NCI-H2227 (cell line): ENCODE results near the gene SREBF1.

ENCODE experiments used
- DNase-seq: peaks from one replicate; lab custom pipeline; 2025; ENCODE audit not compliant: unreplicated experiment; lab: John Stamatoyannopoulos, UW

The SREBF1 gene

DNA sequence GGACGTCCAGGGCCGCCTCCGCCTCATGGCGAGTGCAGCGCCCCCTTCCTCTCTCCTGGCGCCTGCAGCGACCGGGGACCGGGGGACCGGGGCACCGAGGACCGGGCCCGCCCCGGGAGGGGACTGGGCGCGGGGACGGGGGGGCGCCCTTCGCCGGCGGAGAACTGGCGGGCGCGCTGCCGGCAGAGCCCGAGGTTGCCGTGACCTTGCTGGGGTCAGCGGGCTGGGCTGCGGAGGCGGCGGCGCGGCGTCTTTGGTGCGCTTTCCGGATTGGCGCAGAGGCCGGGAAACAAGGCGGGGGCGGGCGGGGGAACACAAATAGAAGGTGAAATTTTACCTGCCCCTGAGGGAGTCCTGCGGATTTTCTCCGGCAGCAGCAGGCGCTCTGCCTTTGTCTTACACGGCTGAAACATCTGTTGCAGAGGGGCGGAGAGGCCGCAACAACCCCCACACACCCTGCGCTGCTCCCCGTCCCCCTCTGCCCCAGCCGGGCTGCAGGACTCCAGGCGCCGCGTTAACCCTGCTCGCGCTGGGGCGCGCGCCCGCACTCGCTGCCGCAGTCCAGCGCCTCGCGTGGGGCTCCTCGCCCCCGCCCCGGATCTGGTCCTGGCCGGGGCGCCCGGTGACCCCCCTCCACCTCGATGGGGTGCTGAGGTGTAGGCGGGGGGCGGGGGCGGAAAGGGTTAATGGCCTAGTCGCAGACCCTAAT, 53.5 kb downstream of the SREBF1 start:
- peak; percentile 78 for DNase-seq

- peak; percentile 78 for DNase-seq
Observed at GRCh38 chr17:17782523-17783115, 54.2 kb downstream of the SREBF1 start.

- DNase-seq: peak; percentile 76
Observed at GRCh38 chr17:17781591-17782496, 54.9 kb downstream of the SREBF1 start.

DNA sequence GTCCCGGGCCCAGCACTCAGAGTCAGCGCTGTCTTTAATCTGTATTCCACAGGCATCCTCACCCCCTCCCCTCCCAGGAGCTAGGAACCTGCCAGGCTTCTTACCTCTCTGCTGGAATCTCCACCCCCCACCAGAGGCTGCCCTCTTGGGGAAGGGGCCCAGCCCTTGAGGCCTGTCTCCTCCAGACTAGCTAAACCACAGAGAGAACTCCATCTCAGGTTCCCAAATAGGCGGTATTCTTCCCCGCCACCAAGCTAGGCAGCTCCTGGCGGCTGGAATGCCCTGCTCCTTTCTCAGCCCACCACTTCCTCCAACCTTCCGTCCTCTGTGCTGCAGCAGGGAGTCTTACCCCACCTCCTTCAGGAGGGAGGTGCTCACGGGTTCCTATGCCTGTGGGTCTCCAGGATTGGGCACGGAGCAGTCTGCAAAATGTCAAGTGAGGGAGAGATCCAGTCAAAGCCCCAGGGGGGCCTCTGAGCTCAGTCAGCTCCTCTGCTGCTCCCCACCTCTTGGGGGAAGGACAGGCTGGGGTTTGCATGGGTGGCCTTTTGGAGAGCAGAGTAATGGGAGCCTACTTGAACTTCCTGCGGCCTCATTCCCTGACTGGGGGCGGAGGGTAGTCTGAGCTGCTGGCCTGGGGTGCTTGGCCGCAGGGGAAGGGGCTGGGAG, 55.7 kb downstream of the SREBF1 start:
- peak; percentile 36 for DNase-seq

- no peak for DNase-seq
Observed at GRCh38 chr17:17779015-17779611, 57.7 kb downstream of the SREBF1 start.

GRCh38 chr17:17778308-17779014, 58.3 kb downstream of the SREBF1 start:
- no peak for DNase-seq

- no peak for DNase-seq
Observed at GRCh38 chr17:17776889-17777288, 59.9 kb downstream of the SREBF1 start.

- DNase-seq: no peak
Observed at GRCh38 chr17:17774009-17774881, 62.5 kb downstream of the SREBF1 start.

DNA sequence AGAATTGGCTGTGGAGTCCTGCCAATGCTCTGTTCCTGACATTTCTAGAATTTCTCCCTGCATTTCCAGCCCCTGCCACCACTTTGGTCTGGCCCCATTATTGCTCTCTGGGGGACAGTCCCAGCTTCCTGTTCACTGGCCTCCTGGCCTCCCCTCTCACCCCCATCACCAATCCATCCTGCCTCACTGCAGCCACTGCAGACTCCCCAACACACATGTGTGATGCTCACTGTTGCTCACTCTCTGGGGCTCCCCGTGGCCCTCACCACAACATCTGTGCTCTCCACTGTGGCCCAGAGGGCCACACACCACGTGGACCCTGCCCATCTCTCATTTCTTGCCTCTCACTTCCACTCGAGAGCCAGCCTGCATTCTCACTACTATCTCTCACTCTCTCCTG, 64.6 kb downstream of the SREBF1 start:
- no peak for DNase-seq

GRCh38 chr17:17771498-17772201, 65.1 kb downstream of the SREBF1 start:
- DNase-seq: no peak

GRCh38 chr17:17770632-17771044, 66.1 kb downstream of the SREBF1 start:
- peak; percentile 35 for DNase-seq

- DNase-seq: no peak
Observed at GRCh38 chr17:17769869-17770631, 66.7 kb downstream of the SREBF1 start.

DNA sequence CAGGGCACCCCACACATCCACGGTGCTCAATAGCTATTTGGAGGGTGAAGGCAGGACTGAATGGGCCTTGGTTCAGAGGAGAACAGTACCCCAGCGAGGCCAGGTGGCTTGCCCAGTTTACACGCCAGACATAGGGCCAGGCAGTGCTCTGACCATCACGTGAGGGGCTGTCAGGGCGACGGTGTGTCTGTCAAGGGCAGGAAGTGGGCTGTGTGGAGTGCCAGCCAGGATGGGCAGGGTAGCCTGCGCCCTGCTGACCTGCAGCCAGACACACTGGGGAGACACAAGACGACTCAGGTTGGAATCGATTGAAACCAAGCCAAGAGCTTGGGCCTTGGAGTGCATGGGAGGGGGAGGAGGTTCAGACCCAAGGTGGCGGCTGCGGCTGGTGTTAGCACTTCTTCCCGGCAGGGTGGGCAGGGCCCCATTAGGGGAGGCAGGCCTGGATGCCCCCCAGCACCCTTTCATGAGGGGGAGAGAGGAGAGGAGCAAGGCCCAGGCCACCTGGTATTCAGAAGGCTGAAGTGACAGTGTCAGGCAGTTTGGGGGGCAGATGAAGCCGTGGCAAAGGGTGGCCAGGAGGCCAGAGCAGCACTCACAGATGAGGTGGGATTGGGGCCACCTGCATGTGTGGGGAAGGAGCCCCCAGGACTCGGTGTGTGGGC, 68.2 kb downstream of the SREBF1 start:
- peak; percentile 19 for DNase-seq

- DNase-seq: no peak
Observed at GRCh38 chr17:17767887-17768418, 68.8 kb downstream of the SREBF1 start.

GRCh38 chr17:17767154-17767869, 69.5 kb downstream of the SREBF1 start:
- no peak for DNase-seq

DNA sequence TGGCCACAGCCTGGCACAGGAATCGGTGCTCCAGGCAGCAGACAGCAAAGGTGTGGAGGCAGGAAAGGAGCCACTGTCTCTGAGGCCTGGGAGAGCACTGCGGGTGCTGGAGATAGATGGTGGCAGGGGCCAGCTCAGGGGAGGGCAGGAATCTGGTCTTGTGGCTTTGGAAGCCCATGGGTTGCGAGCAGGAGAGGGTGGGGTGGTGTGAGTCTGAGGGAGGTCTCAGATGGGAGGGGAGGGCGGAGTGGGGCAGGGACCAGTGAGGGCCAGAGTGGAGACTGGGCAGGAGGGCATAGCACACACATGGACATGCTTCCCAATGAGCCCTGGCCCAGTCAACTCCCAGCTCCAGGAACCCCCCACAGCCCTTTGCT, 70.1 kb downstream of the SREBF1 start:
- no peak for DNase-seq
